Activated B cell treated with CpG ODN at 0.5 μM for 24 hours (primary cell): ENCODE data around the gene ZNF691. TPM values are rescaled to one million over a fixed set of nuclear protein-coding genes. Genes with fewer than 3 reads are reported as not detected.

Source experiments
- ATAC-seq: fragments of 200-7000 bp; cut with Tn5 transposase; one replicate; pipeline ENCODE4 v1.10.0; 2021; ENCODE audit warnings: low read depth, mild to moderate bottlenecking, moderate library complexity
- CTCF ChIA-PET: fragments of 350-600 bp; sonication (Branson Sonifier 250); formaldehyde crosslinking; loops from one replicate; lab custom pipeline; 2021; ENCODE audit warnings: antibody characterized with exemption; lab: Charles Lee
- POLR2A ChIA-PET: fragments of 350-600 bp; sonication (Branson Sonifier 250); formaldehyde crosslinking; loops from one replicate; lab custom pipeline; 2021; ENCODE audit warnings: antibody characterized with exemption; lab: Charles Lee
- DNase-seq: peaks from one replicate; pipeline ENCODE4 v3.0.0; 2022
- H3K27ac Mint-ChIP-seq: one replicate; pipeline ENCODE4 v1.8.0; 2020; ENCODE audit warnings: mixed read lengths
- H3K27me3 Mint-ChIP-seq: one replicate; pipeline ENCODE4 v1.8.0; 2021; ENCODE audit warnings: mixed read lengths
- H3K36me3 Mint-ChIP-seq: one replicate; pipeline ENCODE4 v1.8.0; 2021; ENCODE audit warnings: low read depth, mixed read lengths
- H3K4me1 Mint-ChIP-seq: one replicate; pipeline ENCODE4 v1.8.0; 2021; ENCODE audit warnings: mixed read lengths
- H3K4me3 Mint-ChIP-seq: one replicate; pipeline ENCODE4 v1.8.0; 2020; ENCODE audit warnings: mild to moderate bottlenecking, mixed read lengths
- H3K9me3 Mint-ChIP-seq: one replicate; pipeline ENCODE4 v1.8.0; 2020; ENCODE audit warnings: mixed read lengths
- intact Hi-C: fragments of 100-400 bp; cut with micrococcal nuclease; formaldehyde crosslinking; loops from one replicate; pipeline ENCODE4 v1.15.1; 2024
- total RNA-seq: library from RNA; stranded (reverse); gene quantifications from 2 replicates; pipeline ENCODE4 v1.2.3, GENCODE V29; 2022
- TF ChIP-seq, protein P1 (sequence below): fragments of 200-600 bp; IDR thresholded peaks from one replicate; pipeline ENCODE4 v1.8.0; 2022; ENCODE audit warnings: antibody characterized with exemption, mild to moderate bottlenecking

The ZNF691 gene
- total RNA-seq, 1 donor from 2014 or later, result 16.1 TPM

DNA sequence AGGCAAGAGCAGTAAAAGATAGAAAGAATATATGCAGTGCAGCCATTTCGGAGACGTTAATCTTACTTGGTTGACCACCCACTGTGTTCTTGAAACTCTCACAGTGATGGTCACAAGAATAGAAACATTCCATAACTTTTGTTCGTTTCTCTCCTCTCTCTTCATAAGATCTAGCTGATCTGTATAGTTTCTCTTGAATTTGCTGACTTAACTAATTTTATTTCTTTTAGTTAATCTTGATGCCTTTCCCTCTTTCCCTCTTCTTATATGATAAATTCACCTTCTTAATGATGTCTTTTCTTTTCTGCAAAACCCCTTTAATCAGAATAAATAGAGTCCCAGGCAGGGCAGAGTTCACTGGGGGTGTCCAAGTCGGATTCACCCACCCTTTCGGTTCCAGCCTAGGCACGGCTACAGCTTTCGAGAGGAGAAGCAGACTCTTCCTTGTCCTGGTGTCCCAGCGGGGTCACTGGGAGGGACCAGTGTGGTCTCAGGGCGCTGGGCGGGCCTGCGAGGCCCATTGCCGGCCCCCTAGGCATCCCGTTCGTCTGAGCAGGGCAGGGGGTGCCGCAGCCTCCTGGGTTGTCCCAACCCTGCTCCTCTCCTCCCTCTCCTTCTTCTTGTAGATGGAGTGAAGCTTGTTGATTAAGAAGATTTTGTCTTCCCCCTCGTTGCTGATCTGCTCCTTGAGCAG is 39.8 kb downstream of the ZNF691 start:
- DNase-seq (no peak), ATAC-seq (no peak)
- intact Hi-C loops, result no loop called here
- TF ChIP-seq, protein P1, sequence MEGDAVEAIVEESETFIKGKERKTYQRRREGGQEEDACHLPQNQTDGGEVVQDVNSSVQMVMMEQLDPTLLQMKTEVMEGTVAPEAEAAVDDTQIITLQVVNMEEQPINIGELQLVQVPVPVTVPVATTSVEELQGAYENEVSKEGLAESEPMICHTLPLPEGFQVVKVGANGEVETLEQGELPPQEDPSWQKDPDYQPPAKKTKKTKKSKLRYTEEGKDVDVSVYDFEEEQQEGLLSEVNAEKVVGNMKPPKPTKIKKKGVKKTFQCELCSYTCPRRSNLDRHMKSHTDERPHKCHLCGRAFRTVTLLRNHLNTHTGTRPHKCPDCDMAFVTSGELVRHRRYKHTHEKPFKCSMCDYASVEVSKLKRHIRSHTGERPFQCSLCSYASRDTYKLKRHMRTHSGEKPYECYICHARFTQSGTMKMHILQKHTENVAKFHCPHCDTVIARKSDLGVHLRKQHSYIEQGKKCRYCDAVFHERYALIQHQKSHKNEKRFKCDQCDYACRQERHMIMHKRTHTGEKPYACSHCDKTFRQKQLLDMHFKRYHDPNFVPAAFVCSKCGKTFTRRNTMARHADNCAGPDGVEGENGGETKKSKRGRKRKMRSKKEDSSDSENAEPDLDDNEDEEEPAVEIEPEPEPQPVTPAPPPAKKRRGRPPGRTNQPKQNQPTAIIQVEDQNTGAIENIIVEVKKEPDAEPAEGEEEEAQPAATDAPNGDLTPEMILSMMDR, result no peak
- no peak overlapping the region for H3K4me3 Mint-ChIP-seq
- ChIA-PET CTCF (no interaction called here), POLR2A (no interaction called here)
- H3K36me3 Mint-ChIP-seq, result no peaks in the 10 kb centered on the region
- H3K4me1 Mint-ChIP-seq, result no peaks in the 10 kb centered on the region
- H3K27me3 Mint-ChIP-seq, result peaks cover 5% of the 10 kb centered on the region
- H3K27ac Mint-ChIP-seq, result no peak overlapping the region
- H3K9me3 Mint-ChIP-seq, result no peaks in the 10 kb centered on the region

DNA sequence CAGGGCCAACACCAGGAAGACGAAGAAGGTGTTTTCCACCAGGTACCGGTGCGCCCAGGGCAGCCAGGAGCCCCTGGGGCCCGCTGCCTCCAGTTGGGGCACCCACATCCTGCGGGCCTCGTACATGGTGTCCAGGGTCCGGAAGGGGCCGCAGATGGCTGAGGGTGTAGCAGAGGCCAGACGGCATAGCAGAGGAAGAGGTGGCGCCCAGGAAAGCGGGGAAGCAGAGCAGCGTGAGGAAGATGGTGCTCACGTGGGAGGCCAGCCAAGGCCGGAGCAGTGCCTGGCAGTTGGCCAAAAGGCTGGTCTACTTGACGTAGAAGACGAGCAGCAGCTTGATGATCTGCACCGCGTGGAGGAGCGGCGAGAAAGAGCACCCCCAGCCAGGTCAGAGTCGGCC is 40.4 kb downstream of the ZNF691 start:
- ChIA-PET CTCF (no interaction called here), POLR2A (no interaction called here)
- DNase-seq (no peak), ATAC-seq (no peak)
- no peak overlapping the region for H3K27ac Mint-ChIP-seq
- H3K36me3 Mint-ChIP-seq, result no peaks in the 10 kb centered on the region
- TF ChIP-seq, protein P1, result no peak
- intact Hi-C loops, result no loop called here
- peaks cover 5% of the 10 kb centered on the region for H3K27me3 Mint-ChIP-seq
- no peaks in the 10 kb centered on the region for H3K9me3 Mint-ChIP-seq
- H3K4me1 Mint-ChIP-seq, result no peaks in the 10 kb centered on the region
- H3K4me3 Mint-ChIP-seq, result no peak overlapping the region

DNA sequence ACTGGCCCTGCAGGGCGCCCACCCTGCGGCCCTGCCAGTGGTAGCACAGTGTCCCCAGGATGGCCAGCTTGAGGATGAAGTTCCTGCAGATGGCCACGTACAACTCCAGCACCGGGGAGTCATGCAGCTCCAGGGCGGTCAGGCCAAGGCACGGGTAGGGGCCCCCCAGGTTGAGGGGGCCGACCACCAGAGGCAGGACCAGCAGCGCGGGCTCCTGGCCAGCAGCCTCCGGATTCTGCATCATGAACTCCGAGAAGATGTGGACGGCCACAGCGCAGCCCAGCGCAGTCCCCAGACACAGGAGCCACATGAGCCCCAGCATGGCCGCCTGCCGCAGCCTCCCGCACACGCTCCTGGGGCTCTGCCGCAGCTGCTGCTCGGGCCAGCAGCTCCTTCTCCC is 41.0 kb downstream of the ZNF691 start:
- H3K4me1 Mint-ChIP-seq, result no peaks in the 10 kb centered on the region
- peaks cover 5% of the 10 kb centered on the region for H3K27me3 Mint-ChIP-seq
- no peak overlapping the region for H3K27ac Mint-ChIP-seq
- no peak overlapping the region for H3K4me3 Mint-ChIP-seq
- POLR2A ChIA-PET, result no interaction called here
- TF ChIP-seq, protein P1, result no peak
- no peaks in the 10 kb centered on the region for H3K36me3 Mint-ChIP-seq
- no peaks in the 10 kb centered on the region for H3K9me3 Mint-ChIP-seq
- ATAC-seq (no peak), DNase-seq (no peak)
- intact Hi-C loops, result no loop called here
- CTCF ChIA-PET, result no interaction called here

DNA sequence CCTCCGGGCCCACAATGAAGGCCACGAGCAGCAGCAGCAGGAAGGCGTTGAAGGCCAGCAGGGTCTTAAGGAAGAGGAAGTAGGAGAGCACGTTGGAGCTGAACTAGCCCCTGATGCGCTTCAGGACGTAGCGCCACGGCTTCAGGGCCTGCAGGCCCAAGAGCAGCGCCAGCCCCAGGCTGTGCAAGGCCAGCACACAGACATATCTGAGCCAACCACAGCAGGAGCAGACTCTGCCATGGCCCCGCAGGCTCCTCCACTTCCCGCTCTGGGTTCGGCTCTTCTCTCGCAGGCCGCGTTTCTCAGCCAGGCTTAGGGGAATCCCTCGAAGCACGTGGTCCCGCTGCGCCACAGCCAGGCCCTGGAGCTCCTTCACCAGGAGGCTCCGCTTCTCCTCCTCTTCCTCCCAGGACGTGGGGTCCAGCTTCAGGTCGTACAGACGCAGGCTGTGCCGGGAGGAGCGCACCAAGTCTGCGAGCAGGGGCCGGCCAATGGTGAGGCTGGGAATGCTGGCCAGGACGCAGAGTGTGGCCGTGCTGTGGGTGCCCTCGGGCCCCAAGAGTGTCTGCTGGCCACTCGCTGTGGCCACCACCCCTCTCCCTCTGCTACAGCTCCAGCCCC is 41.7 kb downstream of the ZNF691 start:
- Mint-ChIP-seq H3K9me3 (no peaks in the 10 kb centered on the region), H3K36me3 (no peaks in the 10 kb centered on the region), H3K4me1 (no peaks in the 10 kb centered on the region), H3K4me3 (no peak overlapping the region), H3K27ac (no peak overlapping the region), H3K27me3 (peaks cover 5% of the 10 kb centered on the region)
- DNase-seq, result no peak
- ChIA-PET POLR2A (no interaction called here), CTCF (no interaction called here)
- TF ChIP-seq, protein P1, result no peak
- intact Hi-C loops, result no loop called here
- ATAC-seq, result no peak

DNA sequence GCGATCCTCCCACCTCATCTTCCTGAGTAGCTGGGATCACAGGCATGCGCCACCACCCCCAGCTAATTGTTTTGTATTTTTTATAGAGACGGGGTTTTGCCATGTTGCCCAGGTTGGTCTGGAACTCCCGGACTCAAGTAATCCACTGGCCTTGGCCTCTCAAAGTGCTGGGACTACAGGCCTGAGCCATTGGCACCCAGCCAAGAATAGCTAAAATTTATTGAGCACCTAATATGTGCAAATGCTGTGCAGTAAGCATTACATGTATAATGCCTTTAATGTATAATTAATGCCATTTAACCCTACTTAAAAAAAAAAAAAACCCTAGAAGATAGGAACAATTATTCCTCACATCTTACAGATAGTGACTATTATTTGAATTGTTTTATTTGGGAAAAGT is 42.9 kb downstream of the ZNF691 start:
- H3K4me3 Mint-ChIP-seq, result no peak overlapping the region
- DNase-seq (no peak), ATAC-seq (no peak)
- TF ChIP-seq, protein P1, result no peak
- POLR2A ChIA-PET, result no interaction called here
- H3K4me1 Mint-ChIP-seq, result no peaks in the 10 kb centered on the region
- H3K27me3 Mint-ChIP-seq, result peaks cover 4% of the 10 kb centered on the region
- H3K36me3 Mint-ChIP-seq, result no peaks in the 10 kb centered on the region
- H3K9me3 Mint-ChIP-seq, result no peaks in the 10 kb centered on the region
- CTCF ChIA-PET, result no interaction called here
- intact Hi-C loops, result no loop called here
- H3K27ac Mint-ChIP-seq, result no peak overlapping the region
